ENCODE data around the gene PIK3R6.

- TF ChIP-seq EZH2phosphoT487 (IDR thresholded peaks at IDR 0.05; ENCODE audit: borderline replicate concordance) = no peak
- no peak for TF ChIP-seq CTCF (conservative IDR thresholded peaks at IDR 0.05; ENCODE audit: low read length)
Measured at GRCh38 chr17:8820311-8821010, 47.0 kb downstream of the PIK3R6 start.
